ENCODE results near the gene NPS.

The NPS gene

DNA sequence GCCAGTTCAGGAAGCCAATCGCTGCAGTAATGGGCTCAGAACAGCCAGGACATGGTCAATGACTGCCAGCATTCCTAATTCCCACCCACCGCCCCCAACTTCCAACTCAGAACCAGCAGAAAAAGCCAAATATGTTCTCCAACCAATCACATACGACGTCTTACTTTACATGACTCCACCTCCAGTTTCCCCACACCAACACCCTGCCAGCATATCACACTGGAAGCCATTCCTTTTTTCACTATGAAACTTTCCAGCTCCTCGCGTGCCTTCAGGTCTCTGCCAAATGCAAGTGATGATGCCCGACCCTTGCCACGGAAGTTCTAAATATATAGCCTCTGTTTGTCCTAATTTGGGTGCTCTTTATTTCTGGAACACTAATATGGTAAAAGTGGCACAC is 12.5 kb downstream of the NPS start:
- DNase-seq (ENCODE audit: low read depth): no peak

DNA sequence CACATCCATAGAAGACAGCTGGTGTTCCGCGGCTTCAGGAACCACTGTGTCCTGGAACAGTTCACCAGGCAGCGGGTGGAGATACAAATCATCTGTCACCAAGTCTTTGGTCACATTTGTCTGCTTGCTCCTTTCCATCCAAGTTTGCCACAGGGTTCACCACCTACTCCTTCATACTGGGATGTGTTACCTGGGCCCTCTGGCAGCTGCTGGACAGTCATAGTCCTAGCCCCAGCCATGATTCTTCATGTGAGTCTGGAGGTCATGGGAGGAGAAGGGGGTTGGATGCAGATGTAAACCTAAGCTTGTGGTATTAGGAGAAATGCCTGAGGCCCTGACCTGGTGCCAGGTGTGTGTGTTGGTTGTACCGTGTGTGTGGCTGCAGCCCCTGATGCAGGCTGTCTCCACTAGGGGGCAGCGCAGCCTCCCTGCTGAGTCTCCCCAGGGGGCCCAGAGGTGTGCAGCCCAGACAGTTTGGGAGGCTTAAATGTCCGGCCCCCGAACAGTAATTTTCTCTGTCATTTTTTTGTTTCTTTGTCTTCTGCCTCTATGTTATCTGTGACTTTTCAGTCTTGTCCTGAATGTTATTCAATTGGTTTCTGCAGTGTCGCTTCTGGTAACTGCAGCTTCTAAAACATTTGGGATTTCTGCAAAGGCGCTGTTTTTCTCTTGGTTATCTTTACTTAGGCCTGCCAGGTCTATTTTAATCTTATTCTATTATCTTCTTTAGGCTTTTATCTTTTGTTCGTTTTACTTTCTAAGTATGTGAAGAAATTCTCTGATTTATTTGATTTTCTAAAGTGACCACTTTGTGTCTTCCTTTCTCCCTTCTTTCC is 14.8 kb downstream of the NPS start:
- no peak for DNase-seq (ENCODE audit: low read depth)

DNA sequence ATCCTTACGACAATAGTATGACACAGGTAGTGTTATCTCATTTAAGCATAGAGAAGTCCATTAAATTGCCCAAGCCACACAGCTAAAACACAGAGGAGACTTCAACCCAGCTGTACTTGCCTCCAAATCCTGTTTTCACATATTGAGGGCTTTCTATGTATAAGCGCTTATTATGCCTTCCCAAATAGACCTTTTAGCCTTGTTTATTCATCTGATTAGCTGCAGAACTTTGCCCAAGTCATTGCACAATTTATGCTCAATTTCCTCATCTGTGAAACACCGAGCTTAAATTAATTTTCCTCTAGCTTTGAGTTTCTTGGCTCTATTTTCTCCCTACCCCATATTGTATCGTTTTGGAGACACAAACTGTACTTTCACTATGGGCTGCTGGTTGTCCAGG is 15.5 kb downstream of the NPS start:
- DNase-seq (ENCODE audit: low read depth): no peak

DNA sequence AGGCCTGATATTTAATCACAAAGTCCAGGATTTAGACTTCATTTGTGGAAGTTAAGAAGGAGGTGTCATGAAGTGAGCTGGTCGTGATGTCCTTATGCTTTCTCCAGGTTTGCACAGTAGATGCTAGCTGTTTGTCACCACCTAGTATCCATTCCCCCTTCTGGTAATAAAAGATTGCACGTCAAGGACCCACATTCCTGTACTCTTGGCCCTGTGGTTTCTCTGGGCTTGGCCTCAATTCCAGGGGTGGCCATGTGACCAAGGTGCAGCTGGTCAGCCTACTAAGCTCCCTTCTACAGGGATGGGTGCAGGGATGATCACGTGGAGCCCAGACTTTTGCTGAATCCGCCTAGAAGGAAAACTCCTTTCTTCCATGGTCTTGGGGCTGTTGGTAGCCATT is 16.5 kb downstream of the NPS start:
- no peak for DNase-seq (ENCODE audit: low read depth)

DNA sequence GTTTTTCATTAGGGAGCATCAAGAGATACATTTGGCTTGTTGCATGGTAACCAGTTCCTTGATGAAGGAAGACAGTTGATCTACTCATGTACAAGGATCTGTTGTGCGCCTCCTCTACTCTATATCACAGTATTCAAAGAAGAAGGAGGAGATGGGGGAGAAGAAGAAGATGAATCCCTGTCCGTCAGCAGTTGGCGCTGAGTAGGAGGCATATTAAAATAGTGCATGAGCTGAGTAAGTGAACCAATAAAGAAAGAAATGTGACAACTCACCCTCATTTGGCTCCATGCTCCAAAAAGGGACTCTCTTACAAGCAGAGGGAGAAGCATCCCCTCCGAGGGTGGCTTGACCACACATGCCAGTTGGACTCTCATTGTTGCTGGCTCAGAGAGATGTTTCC is 20.1 kb downstream of the NPS start:
- DNase-seq (ENCODE audit: low read depth): no peak

DNA sequence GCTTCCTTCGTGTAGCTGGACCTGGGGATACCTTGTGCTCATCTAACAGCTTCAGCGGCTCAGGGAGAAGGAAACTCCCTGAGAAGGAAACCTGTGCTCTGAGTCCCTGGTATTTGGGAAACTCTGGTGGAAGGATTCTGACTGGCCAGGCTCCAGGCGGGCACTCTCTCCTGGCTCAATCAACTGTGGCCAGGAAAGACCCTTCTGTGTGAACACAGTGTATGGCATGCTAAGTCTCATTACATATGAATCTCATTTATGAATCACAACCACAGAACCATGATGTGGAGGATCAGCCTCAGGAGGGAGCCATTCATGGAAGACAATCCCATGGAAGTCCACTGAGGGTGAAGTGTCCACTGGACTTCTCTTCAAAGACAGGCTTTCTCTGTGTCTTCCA is 20.9 kb downstream of the NPS start:
- no peak for DNase-seq (ENCODE audit: low read depth)

DNA sequence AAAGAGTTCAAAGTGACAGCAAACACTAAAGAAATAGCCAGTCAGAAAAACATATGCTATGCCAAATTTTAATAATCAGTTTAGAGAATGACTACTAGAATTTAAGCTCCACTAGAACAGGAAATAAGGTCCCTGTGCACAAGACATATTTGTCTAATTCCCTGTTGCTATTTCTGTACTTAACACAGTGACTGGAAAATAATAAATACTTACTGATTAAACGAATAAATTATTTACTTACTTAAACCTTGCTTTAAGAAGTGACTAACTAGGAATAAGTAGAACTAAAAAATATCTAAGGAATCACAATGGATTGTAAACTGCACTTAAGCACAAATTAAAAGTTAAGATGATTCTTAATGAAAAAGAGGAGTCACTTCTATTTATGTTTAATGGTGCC is 22.3 kb downstream of the NPS start:
- DNase-seq (ENCODE audit: low read depth): no peak

DNA sequence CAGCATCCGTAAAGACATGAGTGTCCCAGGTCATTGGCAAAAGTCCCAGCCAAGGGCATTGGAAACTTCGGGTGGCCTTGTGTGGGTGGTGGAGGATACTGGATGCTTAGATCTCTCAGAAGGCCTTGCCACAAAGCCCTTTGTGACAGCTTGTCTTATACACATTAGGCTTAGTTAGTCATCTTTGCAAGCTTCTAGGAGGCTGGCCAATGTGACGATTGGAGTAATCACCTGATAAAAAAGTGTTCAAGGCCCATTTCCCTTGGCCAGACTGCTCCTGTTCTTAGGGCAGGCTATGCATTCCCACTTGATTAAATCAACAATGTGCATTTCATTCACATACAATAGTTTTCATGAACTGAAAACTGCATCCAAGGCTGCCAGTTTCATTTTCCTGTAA is 26.9 kb downstream of the NPS start:
- no peak for DNase-seq (ENCODE audit: low read depth)

DNA sequence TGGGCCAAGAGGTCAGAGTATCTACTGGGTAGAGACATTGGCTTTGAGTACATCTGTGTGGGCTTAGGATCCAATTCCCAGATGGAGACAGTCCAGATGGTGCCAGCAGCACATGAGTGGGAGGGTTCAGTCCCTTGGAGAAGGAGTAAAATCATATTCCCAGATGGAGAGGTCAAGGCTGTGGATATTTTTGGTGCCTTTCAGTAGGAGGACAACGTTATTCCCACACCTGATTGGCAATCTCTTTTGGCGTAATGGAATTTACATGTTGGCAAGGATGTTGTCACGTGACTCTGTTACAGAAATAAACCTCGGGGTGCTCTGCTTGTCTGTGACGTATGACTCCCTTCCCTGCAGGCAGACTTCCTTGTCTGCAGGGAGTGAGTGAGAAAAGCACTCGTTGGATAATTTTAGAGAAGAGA is 27.6 kb downstream of the NPS start:
- DNase-seq (ENCODE audit: low read depth): peak; percentile 1

DNA sequence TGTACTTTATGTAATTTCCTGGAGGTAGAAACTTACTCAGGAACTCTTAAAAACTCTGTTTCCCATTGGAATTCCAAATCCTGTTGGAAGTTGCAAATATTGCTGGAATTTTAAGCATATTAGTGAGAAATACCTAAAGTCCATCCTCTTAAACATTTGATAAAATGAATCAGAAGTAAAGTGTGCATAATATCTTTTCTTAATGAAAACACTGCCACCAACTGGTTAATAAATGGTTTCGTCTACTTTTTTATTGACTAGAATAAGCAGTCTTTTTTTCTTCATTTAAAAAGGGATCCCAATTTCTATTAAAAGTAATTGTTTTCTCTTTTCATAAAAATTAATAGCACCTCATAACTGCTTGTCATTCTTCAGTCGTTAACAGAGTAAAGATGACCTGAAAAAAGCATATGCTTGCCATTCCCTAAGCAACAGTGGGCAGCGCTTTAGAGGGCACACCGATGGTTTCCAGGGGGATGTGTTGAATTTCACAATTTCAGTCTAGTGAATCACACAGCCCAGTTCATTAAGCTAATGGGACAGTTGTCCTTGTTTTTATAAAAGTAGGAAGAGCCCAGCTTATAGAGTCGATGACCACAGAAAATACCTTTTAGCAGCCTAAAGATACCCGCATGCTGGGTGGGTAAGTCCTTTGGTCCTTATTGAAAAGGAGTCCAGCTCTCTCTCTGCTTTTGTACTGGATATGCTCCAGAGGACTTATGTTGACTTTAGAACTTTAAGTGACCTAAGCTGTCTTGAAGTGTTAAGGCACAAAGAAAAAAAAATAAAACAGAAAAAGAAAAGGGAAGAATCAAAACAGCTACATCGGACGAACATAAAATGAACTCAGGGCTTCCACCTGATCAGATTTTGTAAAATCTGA is 28.5 kb downstream of the NPS start:
- peak; percentile 11 for DNase-seq (ENCODE audit: low read depth)

DNA sequence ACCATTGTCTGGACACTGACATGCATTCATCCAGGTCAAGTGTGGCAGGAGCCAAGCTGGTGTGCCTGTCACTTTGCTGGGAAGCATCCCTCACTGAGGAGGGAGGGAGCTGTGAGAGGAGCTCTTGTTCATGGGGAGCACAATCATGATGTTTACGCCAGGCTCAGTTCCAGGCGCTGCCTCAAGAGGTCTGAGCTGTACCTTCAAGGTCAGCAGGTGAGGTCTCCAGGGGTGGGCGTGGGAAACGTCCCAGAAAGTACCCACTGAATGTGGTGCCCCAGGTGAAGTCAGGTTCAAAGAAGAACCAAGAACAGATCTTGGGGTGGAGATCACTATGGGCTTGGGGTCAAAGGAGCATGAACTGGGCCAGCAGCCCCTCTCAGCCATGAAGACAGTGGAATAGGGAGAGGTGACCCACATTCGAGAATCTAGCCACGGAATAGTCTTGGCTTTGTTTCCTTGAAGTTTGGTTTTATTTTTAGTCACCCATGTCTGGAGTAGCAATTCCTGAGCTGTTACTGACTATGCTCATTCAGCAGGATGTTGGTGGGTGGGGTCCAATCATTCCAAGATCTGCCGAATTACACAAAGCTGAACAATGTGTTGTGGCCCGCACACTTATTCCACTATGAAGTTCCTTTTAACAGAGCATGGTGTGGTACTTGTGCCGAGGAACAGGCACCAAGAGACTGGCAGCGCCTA is 29.3 kb downstream of the NPS start:
- no peak for DNase-seq (ENCODE audit: low read depth)

DNA sequence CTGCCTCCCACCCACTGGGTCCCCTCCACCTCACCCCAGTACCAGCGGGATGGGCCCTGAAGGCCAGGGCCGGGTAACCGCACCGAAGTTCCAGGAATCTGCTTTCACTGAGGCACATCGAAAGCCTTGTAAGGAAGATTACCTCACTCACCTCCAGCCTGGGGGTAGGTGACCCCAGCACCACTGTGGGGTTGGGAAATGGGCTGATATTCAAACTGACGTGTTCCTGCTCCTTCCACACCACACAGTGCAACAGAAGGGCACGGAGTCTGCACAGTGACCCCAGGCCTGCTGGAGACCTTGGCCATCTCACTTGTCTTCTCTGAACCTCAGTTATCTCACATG is 29.8 kb downstream of the NPS start:
- no peak for DNase-seq (ENCODE audit: low read depth)

DNA sequence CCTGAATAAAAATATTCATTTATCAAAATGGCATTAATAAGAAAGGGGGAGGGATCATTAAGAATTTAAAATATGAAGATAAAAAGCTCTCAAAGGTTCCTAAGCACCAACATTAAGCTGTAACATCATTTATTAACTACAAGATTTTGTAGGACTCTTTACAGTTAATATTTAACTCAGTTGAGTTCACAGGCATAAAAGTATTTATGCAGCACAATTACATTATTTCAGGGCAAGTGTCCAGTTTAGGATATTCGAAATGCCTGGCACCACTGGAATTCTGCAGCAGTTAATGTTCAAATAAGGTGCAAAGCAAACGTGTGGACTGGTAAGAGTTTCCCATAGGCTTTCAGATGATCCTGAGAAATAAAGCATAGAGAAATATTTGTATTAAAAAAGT is 30.5 kb downstream of the NPS start:
- DNase-seq (ENCODE audit: low read depth): no peak

DNA sequence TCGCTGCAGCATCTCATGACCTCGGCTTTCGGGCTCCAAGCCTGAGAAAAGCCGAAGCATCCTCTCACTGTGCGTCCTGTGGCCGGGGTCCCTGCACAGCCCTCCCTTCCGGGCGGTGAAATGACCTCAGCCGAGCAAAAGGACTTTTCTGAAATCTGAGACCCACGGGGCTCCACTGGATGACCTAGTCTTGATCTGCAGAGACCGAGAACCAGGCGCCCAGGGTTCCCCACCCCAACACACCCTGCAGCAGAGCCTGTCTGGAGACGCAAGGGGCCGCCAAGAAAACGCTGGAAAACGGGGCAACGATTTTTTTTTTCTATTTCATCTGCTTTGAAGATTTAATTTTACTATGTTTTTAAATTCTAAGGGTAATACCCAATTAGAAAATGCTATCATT is 31.7 kb downstream of the NPS start:
- DNase-seq (ENCODE audit: low read depth): no peak

DNA sequence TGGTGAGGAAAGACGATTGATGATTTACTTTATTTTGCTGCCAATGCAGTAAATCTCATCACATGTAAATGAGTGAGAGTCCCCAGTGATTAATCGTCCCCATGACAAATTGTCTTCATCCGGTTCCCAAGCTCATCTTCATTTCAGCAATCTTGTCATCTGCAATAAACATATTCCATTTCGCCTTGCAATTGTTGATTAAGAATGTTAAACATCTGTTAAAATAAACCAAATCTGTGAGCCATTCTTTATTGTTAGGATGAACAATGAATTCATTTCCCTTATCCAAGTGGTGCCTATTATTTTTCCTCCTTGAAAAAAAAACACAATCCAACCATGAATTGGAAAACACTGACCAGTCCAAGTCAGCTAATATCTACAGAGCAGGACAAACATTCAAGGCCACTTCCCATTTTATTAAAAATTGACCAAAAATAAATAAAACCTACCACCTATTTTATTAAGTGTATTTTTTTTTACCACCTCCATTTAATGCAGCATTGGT is 36.5 kb downstream of the NPS start:
- no peak for DNase-seq (ENCODE audit: low read depth)

DNA sequence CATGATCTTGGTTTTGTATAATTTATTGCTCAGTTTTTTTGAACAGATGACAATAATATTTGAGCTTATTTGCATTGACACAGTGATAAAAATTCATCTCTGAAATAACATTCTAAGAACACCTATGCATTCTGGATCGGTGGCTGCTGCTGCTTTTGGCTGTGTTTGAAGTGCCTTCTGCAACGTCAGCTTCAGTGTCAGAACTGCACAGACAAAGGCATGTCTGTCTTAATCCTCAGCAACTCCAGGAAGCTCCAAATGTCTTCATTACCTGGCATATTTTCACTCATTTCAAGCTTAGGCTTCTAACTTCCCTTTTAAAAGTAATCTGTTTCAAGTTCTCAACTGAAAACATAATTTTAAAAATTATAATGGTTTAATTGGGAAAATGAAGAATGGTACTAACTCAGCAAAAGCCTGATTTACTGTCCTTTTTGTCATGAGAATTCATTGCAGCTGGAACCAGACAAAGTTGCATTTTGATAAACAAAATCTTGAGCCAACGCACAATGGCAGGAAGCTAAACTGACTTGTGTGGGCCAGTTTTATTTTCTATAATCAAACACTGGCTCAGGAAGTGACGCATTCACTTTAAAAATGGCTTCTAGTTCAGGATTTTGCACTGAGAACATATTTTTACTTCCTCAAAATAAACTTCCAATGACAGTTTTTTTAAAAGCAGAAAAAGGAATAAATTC is 38.7 kb downstream of the NPS start:
- no peak for DNase-seq (ENCODE audit: low read depth)

DNA sequence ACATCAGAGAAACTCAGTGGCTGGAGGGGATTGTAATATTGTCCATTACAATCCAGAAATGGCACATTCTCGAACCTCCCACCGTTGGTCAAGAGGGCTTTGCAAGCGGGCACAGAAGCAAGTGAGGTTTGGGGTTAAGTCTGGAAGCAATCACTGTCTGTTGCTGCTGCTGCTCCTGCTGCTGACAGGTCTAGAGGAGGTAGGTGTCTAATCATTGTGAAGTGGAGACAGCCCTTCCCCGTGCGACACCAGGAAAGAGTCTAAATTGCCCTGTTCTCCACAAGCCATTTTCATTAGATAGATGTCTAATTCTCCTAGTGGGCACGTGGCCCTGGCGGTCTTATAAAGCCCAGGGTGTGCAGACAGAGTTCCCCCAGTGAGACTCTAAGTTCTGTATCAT is 43.5 kb downstream of the NPS start:
- DNase-seq (ENCODE audit: low read depth): no peak

DNA sequence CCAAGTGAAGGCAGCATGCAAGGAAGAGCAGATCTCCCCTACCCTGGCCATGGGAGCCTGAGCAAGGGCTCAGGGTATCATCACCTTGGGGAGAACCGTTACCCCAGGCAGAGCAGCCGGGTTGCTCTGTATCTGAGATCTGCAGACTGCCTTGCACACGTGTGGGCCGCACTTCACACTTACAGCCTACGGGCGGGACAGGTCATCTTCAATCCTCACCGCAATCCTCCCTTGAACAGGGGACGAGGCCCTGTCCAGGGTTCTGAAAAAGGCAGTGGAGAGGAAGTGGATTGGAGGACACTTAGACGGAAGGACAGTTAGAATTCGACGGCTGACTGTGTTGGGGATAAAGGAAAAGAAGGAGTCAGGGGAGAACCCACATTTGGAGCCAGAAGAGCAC is 51.4 kb downstream of the NPS start:
- no peak for DNase-seq (ENCODE audit: low read depth)
